GM12864 (cell line): ENCODE measurements around the gene CHCHD6.

Experiments used
- DNase-seq: peaks from one replicate; pipeline ENCODE4 v3.0.0-alpha.2; 2011; ENCODE audit warnings: low read depth
- H3K4me3 ChIP-seq: 2 replicates; pipeline ENCODE4 v1.5.1; 2011; ENCODE audit warnings: mild to moderate bottlenecking, low read depth, low read length, control low read depth
- CTCF ChIP-seq: IDR thresholded peaks from 2 replicates; pipeline ENCODE4 v1.5.1; 2011; ENCODE audit warnings: low read depth, mild to moderate bottlenecking, moderate library complexity, low read length, control low read depth, inconsistent platforms; ENCODE audit errors: missing control alignments

CHCHD6 gene

GRCh38 chr3:126703512-126704493 lies at the start of gene CHCHD6:
Gene CHCHD6, plus strand, starts transcription at chr3:126704240. Its CDS starts 73 bp downstream, at chr3:126704313.
- TF ChIP-seq CTCF: peak; percentile 37

GRCh38 chr3:126654571-126655383 lies 49.3 kb upstream of the CHCHD6 start, which contains the start of gene TXNRD3:
Gene TXNRD3, minus strand, starts transcription at chr3:126655124.
- no peak for DNase-seq
- TF ChIP-seq CTCF: no peak
- peak within 1 kb of the TSS; percentile 48 for H3K4me3 ChIP-seq

More at GRCh38 chr3:126703512-126704493, at the start of gene CHCHD6:
- peak; percentile 89 for DNase-seq
- H3K4me3 ChIP-seq: peak within 1 kb of the TSS; percentile 64

- no peak overlapping the region for H3K4me3 ChIP-seq
- no peak for TF ChIP-seq CTCF
- no peak for DNase-seq
Measured at GRCh38 chr3:126655887-126656286, 48.2 kb upstream of the CHCHD6 start.

GRCh38 chr3:126656371-126657134 lies 47.5 kb upstream of the CHCHD6 start:
- no peak for DNase-seq
- H3K4me3 ChIP-seq: no peak overlapping the region
- TF ChIP-seq CTCF: no peak

GRCh38 chr3:126657901-126658300 lies 46.1 kb upstream of the CHCHD6 start:
- no peak for DNase-seq
- H3K4me3 ChIP-seq: no peak overlapping the region
- no peak for TF ChIP-seq CTCF

- TF ChIP-seq CTCF: no peak
- H3K4me3 ChIP-seq: no peak overlapping the region
- DNase-seq: no peak
Measured at GRCh38 chr3:126658584-126658983, 45.5 kb upstream of the CHCHD6 start.
